Jurkat, Clone E6-1 (cell line): Measurements from ENCODE around the gene ATOH8. TPM values are rescaled to one million over a fixed set of nuclear protein-coding genes. Genes with fewer than 3 reads are reported as not detected.
"Not testable (repeated sequence)": the region's sequence is repeated elsewhere in the genome, so short reads cannot be mapped to it uniquely, and the experiment has no call there.

ENCODE experiments used
- DNase-seq: peaks from one replicate; pipeline ENCODE4 v3.0.0-alpha.2; 2011; ENCODE audit warnings: low read depth, low spot score
- H3K4me3 ChIP-seq: 2 replicates; pipeline ENCODE4 v1.5.1; 2011; ENCODE audit warnings: mild to moderate bottlenecking, low read length, control low read depth, moderate library complexity
- polyA plus RNA-seq: library from polyadenylated mRNA; unstranded; fragments of >200 nt; gene quantifications from one replicate; pipeline ENCODE4 v1.2.1, GENCODE V29; 2012; ENCODE audit warnings: missing spikeins; ENCODE audit not compliant: insufficient read length, insufficient read depth

ATOH8 gene
- polyA plus RNA-seq: not detected

GRCh38 chr2:85753525-85754312, at the start of gene ATOH8:
Gene ATOH8 (plus strand): TSS chr2:85753991. CDS start chr2:85754190, 199 bp downstream.
- DNase-seq: no peak
- peak within 1 kb of the TSS; percentile 32 for H3K4me3 ChIP-seq

GRCh38 chr2:85704038-85704437, 49.8 kb upstream of the ATOH8 start:
- no peak for DNase-seq
- no peak overlapping the region for H3K4me3 ChIP-seq

- H3K4me3 ChIP-seq: no peak overlapping the region
- DNase-seq: peak; percentile 42
Observed at GRCh38 chr2:85704800-85705679, 48.8 kb upstream of the ATOH8 start.

- DNase-seq: no peak
- H3K4me3 ChIP-seq: no peak overlapping the region
Observed at GRCh38 chr2:85705680-85706039, 48.1 kb upstream of the ATOH8 start.

- H3K4me3 ChIP-seq: no peak overlapping the region
- DNase-seq: no peak
Observed at GRCh38 chr2:85706063-85706462, 47.7 kb upstream of the ATOH8 start.

- DNase-seq: no peak
- no peak overlapping the region for H3K4me3 ChIP-seq
Observed at GRCh38 chr2:85706599-85707296, 47.0 kb upstream of the ATOH8 start.

- DNase-seq: peak; percentile 92
Observed at GRCh38 chr2:85707304-85707703, 46.5 kb upstream of the ATOH8 start.

GRCh38 chr2:85708641-85709040, 45.1 kb upstream of the ATOH8 start:
- no peak overlapping the region for H3K4me3 ChIP-seq
- no peak for DNase-seq

More at GRCh38 chr2:85707304-85707703, 46.5 kb upstream of the ATOH8 start:
- no peak overlapping the region for H3K4me3 ChIP-seq

- H3K4me3 ChIP-seq: no peak overlapping the region
- no peak for DNase-seq
Observed at GRCh38 chr2:85709401-85709811, 44.4 kb upstream of the ATOH8 start.

GRCh38 chr2:85710687-85711577, 42.9 kb upstream of the ATOH8 start:
- DNase-seq: no peak
- no peak overlapping the region for H3K4me3 ChIP-seq

- no peak overlapping the region for H3K4me3 ChIP-seq
- no peak for DNase-seq
Observed at GRCh38 chr2:85711578-85712060, 42.2 kb upstream of the ATOH8 start.

- no peak for DNase-seq
- H3K4me3 ChIP-seq: no peak overlapping the region
Observed at GRCh38 chr2:85712336-85712735, 41.5 kb upstream of the ATOH8 start.

- DNase-seq: no peak
- H3K4me3 ChIP-seq: no peak overlapping the region
Observed at GRCh38 chr2:85712849-85713612, 40.8 kb upstream of the ATOH8 start.

GRCh38 chr2:85713836-85714235, 40.0 kb upstream of the ATOH8 start:
- DNase-seq: no peak
- no peak overlapping the region for H3K4me3 ChIP-seq

GRCh38 chr2:85714421-85714820, 39.4 kb upstream of the ATOH8 start:
- not testable (repeated sequence) for DNase-seq, H3K4me3 ChIP-seq

- peak; percentile 17 for DNase-seq
- no peak overlapping the region for H3K4me3 ChIP-seq
Observed at GRCh38 chr2:85714841-85715240, 39.0 kb upstream of the ATOH8 start.

- H3K4me3 ChIP-seq: no peak overlapping the region
- no peak for DNase-seq
Observed at GRCh38 chr2:85716346-85716914, 37.4 kb upstream of the ATOH8 start.
